HG02759 (cell line): ENCODE measurements around the gene DGKI.
"Not testable (repeated sequence)": the region's sequence is repeated elsewhere in the genome, so short reads cannot be mapped to it uniquely, and the experiment has no call there.

Experiments used
- ATAC-seq: cut with Tn5 transposase; IDR thresholded peaks from one replicate; pipeline ENCODE4 v1.9.1; 2021; ENCODE audit warnings: mild to moderate bottlenecking, moderate library complexity; ENCODE audit not compliant: unreplicated experiment

The DGKI gene

GRCh38 chr7:137836541-137836940 lies 10.2 kb downstream of the DGKI start:
- ATAC-seq, result no peak

- ATAC-seq, result no peak
Observed at GRCh38 chr7:137836113-137836509, 10.7 kb downstream of the DGKI start.

GRCh38 chr7:137835486-137836112 lies 11.2 kb downstream of the DGKI start:
- ATAC-seq, result no peak

- no peak for ATAC-seq
Observed at GRCh38 chr7:137834552-137834951, 12.2 kb downstream of the DGKI start.

- ATAC-seq, result not testable (repeated sequence)
Observed at GRCh38 chr7:137832990-137833389, 13.8 kb downstream of the DGKI start.

GRCh38 chr7:137832382-137832781 lies 14.4 kb downstream of the DGKI start:
- ATAC-seq, result no peak

GRCh38 chr7:137831555-137831954 lies 15.2 kb downstream of the DGKI start:
- not testable (repeated sequence) for ATAC-seq

- ATAC-seq, result no peak
Observed at GRCh38 chr7:137829337-137829992, 17.3 kb downstream of the DGKI start.

- no peak for ATAC-seq
Observed at GRCh38 chr7:137828456-137828855, 18.3 kb downstream of the DGKI start.

- no peak for ATAC-seq
Observed at GRCh38 chr7:137825489-137825888, 21.3 kb downstream of the DGKI start.

GRCh38 chr7:137820677-137821420 lies 25.9 kb downstream of the DGKI start:
- ATAC-seq, result no peak

- ATAC-seq, result no peak
Observed at GRCh38 chr7:137820156-137820555, 26.6 kb downstream of the DGKI start.

- ATAC-seq, result no peak
Observed at GRCh38 chr7:137818036-137818435, 28.7 kb downstream of the DGKI start.

- no peak for ATAC-seq
Observed at GRCh38 chr7:137816696-137817320, 30.0 kb downstream of the DGKI start.

GRCh38 chr7:137813541-137813940 lies 33.2 kb downstream of the DGKI start:
- ATAC-seq, result no peak

- no peak for ATAC-seq
Observed at GRCh38 chr7:137810248-137810647, 36.5 kb downstream of the DGKI start.

- no peak for ATAC-seq
Observed at GRCh38 chr7:137804836-137805235, 41.9 kb downstream of the DGKI start.

GRCh38 chr7:137801491-137801890 lies 45.3 kb downstream of the DGKI start:
- ATAC-seq, result no peak

GRCh38 chr7:137801003-137801402 lies 45.8 kb downstream of the DGKI start:
- no peak for ATAC-seq

- peak; percentile 96 for ATAC-seq
Observed at GRCh38 chr7:137798073-137798763, 48.6 kb downstream of the DGKI start.

- no peak for ATAC-seq
Observed at GRCh38 chr7:137795211-137795610, 51.6 kb downstream of the DGKI start.
